H9 (cell line): ENCODE measurements around the gene POU6F2. TPM values are rescaled to one million over a fixed set of nuclear protein-coding genes. Genes with fewer than 3 reads are reported as not detected.

ENCODE experiments used
- DNase-seq: peaks from one replicate; pipeline ENCODE4 v3.0.0-alpha.2; 2017
- H2AFZ ChIP-seq: one replicate; pipeline ENCODE4 v1.6.1; 2013; ENCODE audit warnings: mild to moderate bottlenecking, low read length, control low read depth, moderate library complexity
- H2AK5ac ChIP-seq: 2 replicates; pipeline ENCODE4 v1.6.1; 2013; ENCODE audit warnings: low read length, control low read depth, mixed read lengths; ENCODE audit not compliant: insufficient read length
- H2BK120ac ChIP-seq: one replicate; pipeline ENCODE4 v1.6.1; 2013; ENCODE audit warnings: low read depth, mild to moderate bottlenecking, low read length, control low read depth, inconsistent platforms; ENCODE audit not compliant: poor library complexity, severe bottlenecking
- H2BK12ac ChIP-seq: 2 replicates; pipeline ENCODE4 v1.6.1; 2013; ENCODE audit warnings: low read length, control low read depth, mixed read lengths, low read depth; ENCODE audit not compliant: insufficient read length
- H2BK15ac ChIP-seq: 2 replicates; pipeline ENCODE4 v1.6.1; 2013; ENCODE audit warnings: low read depth, low read length, control low read depth
- H2BK20ac ChIP-seq: one replicate; pipeline ENCODE4 v1.6.1; 2013; ENCODE audit warnings: low read depth, mild to moderate bottlenecking, low read length, control low read depth, inconsistent platforms; ENCODE audit not compliant: poor library complexity, severe bottlenecking
- H2BK5ac ChIP-seq: 2 replicates; pipeline ENCODE4 v1.6.1; 2013; ENCODE audit warnings: low read length, control low read depth, mixed read lengths; ENCODE audit not compliant: insufficient read length
- H3K14ac ChIP-seq: 2 replicates; pipeline ENCODE4 v1.6.1; 2013; ENCODE audit warnings: low read length, control low read depth; ENCODE audit not compliant: insufficient read depth
- H3K18ac ChIP-seq: 2 replicates; pipeline ENCODE4 v1.6.1; 2013; ENCODE audit warnings: low read depth, mild to moderate bottlenecking, mixed read lengths, low read length, control low read depth; ENCODE audit not compliant: insufficient read length
- H3K23ac ChIP-seq: 2 replicates; pipeline ENCODE4 v1.6.1; 2013; ENCODE audit warnings: low read length, control low read depth, mixed read lengths, low read depth; ENCODE audit not compliant: insufficient read length
- H3K23me2 ChIP-seq: 2 replicates; pipeline ENCODE4 v1.6.1; 2013; ENCODE audit warnings: low read depth, mild to moderate bottlenecking, mixed read lengths, low read length, control low read depth; ENCODE audit not compliant: insufficient read length, poor library complexity, severe bottlenecking
- H3K27ac ChIP-seq: 2 replicates; pipeline ENCODE4 v1.5.1; 2013; ENCODE audit warnings: low read length, control low read depth, mixed read lengths, low read depth; ENCODE audit not compliant: insufficient read length
- H3K27me3 ChIP-seq: 2 replicates; pipeline ENCODE4 v1.6.1; 2013; ENCODE audit warnings: low read length, control low read depth, inconsistent platforms; ENCODE audit not compliant: insufficient read depth
- H3K4ac ChIP-seq: 2 replicates; pipeline ENCODE4 v1.6.1; 2013; ENCODE audit warnings: low read depth, mild to moderate bottlenecking, control low read depth, inconsistent platforms, low read length, moderate library complexity
- H3K4me1 ChIP-seq: 2 replicates; pipeline ENCODE4 v1.6.1; 2013; ENCODE audit warnings: low read length, control low read depth, inconsistent platforms; ENCODE audit not compliant: insufficient read depth
- H3K4me2 ChIP-seq: 2 replicates; pipeline ENCODE4 v1.6.1; 2013; ENCODE audit warnings: low read length, control low read depth, mixed read lengths; ENCODE audit not compliant: insufficient read length, insufficient read depth
- H3K56ac ChIP-seq: 2 replicates; pipeline ENCODE4 v1.6.1; 2013; ENCODE audit warnings: low read depth, mild to moderate bottlenecking, mixed read lengths, low read length, control low read depth; ENCODE audit not compliant: insufficient read length
- H3K79me1 ChIP-seq: 2 replicates; pipeline ENCODE4 v1.6.1; 2013; ENCODE audit warnings: low read depth, mild to moderate bottlenecking, moderate library complexity, low read length, control low read depth, inconsistent platforms; ENCODE audit not compliant: insufficient read depth, poor library complexity, severe bottlenecking
- H3K79me2 ChIP-seq: 2 replicates; pipeline ENCODE4 v1.6.1; 2013; ENCODE audit warnings: low read length, control low read depth, inconsistent platforms; ENCODE audit not compliant: insufficient read depth
- H3K9ac ChIP-seq: 2 replicates; pipeline ENCODE4 v1.6.1; 2013; ENCODE audit warnings: low read length, control low read depth, mixed read lengths; ENCODE audit not compliant: insufficient read length; ENCODE audit errors: extremely low read depth
- H3K9me3 ChIP-seq: one replicate; pipeline ENCODE4 v1.6.1; 2013; ENCODE audit warnings: low read depth, low read length, inconsistent platforms; ENCODE audit not compliant: control insufficient read depth
- H3T11ph ChIP-seq: one replicate; pipeline ENCODE4 v1.6.1; 2013; ENCODE audit warnings: mild to moderate bottlenecking, low read length, control low read depth, inconsistent platforms
- H4K20me1 ChIP-seq: one replicate; pipeline ENCODE4 v1.6.1; 2013; ENCODE audit not compliant: control insufficient read depth, insufficient read length, insufficient read depth
- H4K5ac ChIP-seq: 2 replicates; pipeline ENCODE4 v1.6.1; 2013; ENCODE audit warnings: low read depth, mild to moderate bottlenecking, mixed read lengths, low read length, control low read depth; ENCODE audit not compliant: insufficient read length
- H4K8ac ChIP-seq: replicated peaks from 2 replicates; pipeline ENCODE4 v1.6.1; 2013; ENCODE audit warnings: low read length, control low read depth, mixed read lengths, low read depth; ENCODE audit not compliant: insufficient read length
- H4K91ac ChIP-seq: 2 replicates; pipeline ENCODE4 v1.6.1; 2013; ENCODE audit warnings: low read depth, mild to moderate bottlenecking, moderate library complexity, mixed read lengths, low read length, control low read depth; ENCODE audit not compliant: insufficient read length
- H3K27ac Mint-ChIP-seq, 3 experiments: 2 replicates in 2 of 3; 3 replicates in 1 of 3; pipeline ENCODE4 v1.8.0; 2020 to 2021; ENCODE audit warnings: mixed read lengths in 3 of 3, mild to moderate bottlenecking in 1 of 3, moderate library complexity in 1 of 3
- H3K27me3 Mint-ChIP-seq: 2 replicates; pipeline ENCODE4 v1.8.0; 2021; ENCODE audit warnings: low read depth, mild to moderate bottlenecking, moderate library complexity, mixed read lengths
- H3K36me3 Mint-ChIP-seq, 3 experiments: 2 replicates in 2 of 3; 3 replicates in 1 of 3; pipeline ENCODE4 v1.8.0; 2020 to 2021; ENCODE audit warnings: low read depth in 3 of 3, mixed read lengths in 3 of 3; ENCODE audit not compliant: insufficient read depth in 1 of 3
- H3K4me1 Mint-ChIP-seq, 2 experiments: 2 replicates each; pipeline ENCODE4 v1.8.0; 2020; ENCODE audit warnings: mixed read lengths in 2 of 2
- H3K4me3 Mint-ChIP-seq, 2 experiments: 2 replicates in 1 of 2; 3 replicates in 1 of 2; pipeline ENCODE4 v1.8.0; 2020 to 2021; ENCODE audit warnings: mild to moderate bottlenecking in 2 of 2, mixed read lengths in 2 of 2, moderate library complexity in 1 of 2
- H3K9me3 Mint-ChIP-seq, 2 experiments: 2 replicates in 1 of 2; 3 replicates in 1 of 2; pipeline ENCODE4 v1.8.0; 2020; ENCODE audit warnings: mild to moderate bottlenecking in 2 of 2, mixed read lengths in 2 of 2, moderate library complexity in 1 of 2
- CTCF ChIP-seq: fragments of 200-600 bp; sonication (generic); conservative IDR thresholded peaks from 3 replicates; pipeline ENCODE4 v1.8.0; 2021; ENCODE audit warnings: antibody characterized with exemption, mild to moderate bottlenecking
- WGBS: extraction: QIAGEN DNeasy Blood & Tissue Kit; methylation state at CpG from one replicate; pipeline ENCODE4 v1.1.7; 2013; ENCODE audit warnings: missing lambda C conversion rate, low lambda C conversion rate, mixed read lengths; ENCODE audit not compliant: insufficient read length; ENCODE audit errors: extremely low coverage; 5-methylcytosine and 5-hydroxymethylcytosine counted together
- total RNA-seq: library from RNA; stranded (reverse); gene quantifications from 2 replicates; pipeline ENCODE4 v1.2.1, GENCODE V29; 2021

Gene POU6F2
- total RNA-seq, 1 experiment from 2014 or later = 1.9 TPM

GRCh38 chr7:39430441-39430840 is 452.7 kb downstream of the POU6F2 start:
- H3K23me2 ChIP-seq = no peaks in the 10 kb centered on the region
- H3K27me3 Mint-ChIP-seq = no peaks in the 10 kb centered on the region
- no peak overlapping the region for H2AK5ac ChIP-seq
- H3K36me3 Mint-ChIP-seq = peaks cover 0 to 3% (median 0%) of the 10 kb centered on the region in 3 experiments; a peak in 2 of 7 replicates
- H3K79me1 ChIP-seq = no peaks in the 10 kb centered on the region
- no peak overlapping the region for H3K9ac ChIP-seq
- H2BK20ac ChIP-seq = no peak overlapping the region
- no peaks in the 10 kb centered on the region for H3K4me1 ChIP-seq
- no peak overlapping the region for H3K4ac ChIP-seq
- H2BK15ac ChIP-seq = no peak overlapping the region
- no peak overlapping the region for H3K23ac ChIP-seq
- H2BK5ac ChIP-seq = no peak overlapping the region
- no peak overlapping the region for H3T11ph ChIP-seq
- peaks cover 11 to 24% of the 10 kb centered on the region in 2 experiments for H3K4me1 Mint-ChIP-seq
- H2BK120ac ChIP-seq = no peak overlapping the region
- H3K27ac Mint-ChIP-seq = no peak overlapping the region
- H3K4me2 ChIP-seq = no peak overlapping the region
- DNase-seq = no peak
- H3K9me3 ChIP-seq = no peaks in the 10 kb centered on the region
- H3K79me2 ChIP-seq = no peaks in the 10 kb centered on the region
- no CpG with 5 or more reads among the region's 6 CpGs for WGBS
- H2AFZ ChIP-seq = no peak overlapping the region
- H3K14ac ChIP-seq = no peak overlapping the region
- no peak overlapping the region for H3K18ac ChIP-seq
- H2BK12ac ChIP-seq = no peak overlapping the region
- H3K56ac ChIP-seq = no peak overlapping the region
- no peaks in the 10 kb centered on the region; a peak in 2 of 5 replicates for H3K9me3 Mint-ChIP-seq
- no peaks in the 10 kb centered on the region for H4K20me1 ChIP-seq
- H3K27ac ChIP-seq = no peak overlapping the region
- H4K8ac ChIP-seq = no peak overlapping the region
- TF ChIP-seq CTCF = no peak
- no peak overlapping the region for H3K4me3 Mint-ChIP-seq
- no peak overlapping the region for H4K91ac ChIP-seq
- no peaks in the 10 kb centered on the region for H3K27me3 ChIP-seq
- H4K5ac ChIP-seq = no peak overlapping the region
